ENCODE measurements around the gene COL15A1. TPM values are rescaled to one million over a fixed set of nuclear protein-coding genes. Genes with fewer than 3 reads are reported as not detected.

Gene COL15A1
- total and polyA plus RNA-seq, 2 of the 8 experiments (the other 6 are each of a cell fraction or from before 2014, with no cell fraction given) = 0.12 to 0.15 TPM

GRCh38 chr9:99104459-99105151 lies 160.9 kb downstream of the COL15A1 start, which contains the start of gene TGFBR1 (continued):
- TF ChIP-seq CREB1 (IDR thresholded peaks at IDR 0.05) = no peak
- no peak for TF ChIP-seq CBX8 (IDR thresholded peaks at IDR 0.05; ENCODE audit: borderline replicate concordance, low read depth, low read length)
- no peak for TF ChIP-seq JUN (IDR thresholded peaks at IDR 0.05; ENCODE audit: low read depth, low read length)
- TF ChIP-seq KDM5A (IDR thresholded peaks at IDR 0.05; ENCODE audit: low read length) = no peak
- TF ChIP-seq KDM1A (IDR thresholded peaks at IDR 0.05; ENCODE audit: borderline replicate concordance, low read length) = no peak
- peak; percentile 5 for TF ChIP-seq NANOG (IDR thresholded peaks at IDR 0.05; ENCODE audit: insufficient read depth, low read depth, low read length, poor library complexity, severe bottlenecking)
- no peak for TF ChIP-seq PHF8 (conservative IDR thresholded peaks at IDR 0.05; ENCODE audit: low read depth, low read length)
- TF ChIP-seq, protein P1, sequence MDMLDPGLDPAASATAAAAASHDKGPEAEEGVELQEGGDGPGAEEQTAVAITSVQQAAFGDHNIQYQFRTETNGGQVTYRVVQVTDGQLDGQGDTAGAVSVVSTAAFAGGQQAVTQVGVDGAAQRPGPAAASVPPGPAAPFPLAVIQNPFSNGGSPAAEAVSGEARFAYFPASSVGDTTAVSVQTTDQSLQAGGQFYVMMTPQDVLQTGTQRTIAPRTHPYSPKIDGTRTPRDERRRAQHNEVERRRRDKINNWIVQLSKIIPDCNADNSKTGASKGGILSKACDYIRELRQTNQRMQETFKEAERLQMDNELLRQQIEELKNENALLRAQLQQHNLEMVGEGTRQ (IDR thresholded peaks at IDR 0.05; ENCODE audit: low read length) = no peak
- TF ChIP-seq HDAC2 (IDR thresholded peaks at IDR 0.05; ENCODE audit: borderline replicate concordance in 1 of 2, low read depth in 2 of 2, low read length in 2 of 2) = 0 out of 4 replicates have a peak, but pooled peaks of 1 of the 2 experiments have one; percentile 13
- peak; percentile 88 for TF ChIP-seq TAF1 (IDR thresholded peaks at IDR 0.05; ENCODE audit: low read depth, low read length)
- TF ChIP-seq SAP30 (IDR thresholded peaks at IDR 0.05; ENCODE audit: insufficient read depth, insufficient replicate concordance, low read length) = no peak
- TF ChIP-seq BCL11A (IDR thresholded peaks at IDR 0.05; ENCODE audit: low read depth in 2 of 2, low read length in 2 of 2) = no peak
- peak; percentile 66 for TF ChIP-seq KDM4A (IDR thresholded peaks at IDR 0.05; ENCODE audit: low read depth, low read length, severe bottlenecking)
- TF ChIP-seq CHD1 (IDR thresholded peaks at IDR 0.05; ENCODE audit: low read depth, low read length) = no peak
- no peak for TF ChIP-seq MAFK (IDR thresholded peaks at IDR 0.05; ENCODE audit: low read depth, low read length)
- TF ChIP-seq, protein P2, sequence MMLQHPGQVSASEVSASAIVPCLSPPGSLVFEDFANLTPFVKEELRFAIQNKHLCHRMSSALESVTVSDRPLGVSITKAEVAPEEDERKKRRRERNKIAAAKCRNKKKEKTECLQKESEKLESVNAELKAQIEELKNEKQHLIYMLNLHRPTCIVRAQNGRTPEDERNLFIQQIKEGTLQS (IDR thresholded peaks at IDR 0.05; ENCODE audit: insufficient read depth, low read depth, low read length) = no peak
- 0 out of 2 replicates have a peak, but pooled peaks have one; percentile 39 for TF ChIP-seq GTF2F1 (IDR thresholded peaks at IDR 0.05; ENCODE audit: borderline replicate concordance, low read depth, low read length)
- TF ChIP-seq RBBP5 (IDR thresholded peaks at IDR 0.05; ENCODE audit: borderline replicate concordance, low read depth, low read length) = peak; percentile 93
- TF ChIP-seq SP1 (IDR thresholded peaks at IDR 0.05; ENCODE audit: low read depth, low read length) = no peak
- TF ChIP-seq SIRT6 (IDR thresholded peaks at IDR 0.05; ENCODE audit: low read length) = no peak
- TF ChIP-seq TAF7 (optimal IDR thresholded peaks at IDR 0.05; ENCODE audit: borderline replicate concordance, low read depth, low read length) = no peak
- TF ChIP-seq SRF (IDR thresholded peaks at IDR 0.05; ENCODE audit: low read depth, low read length) = no peak
- no peak for TF ChIP-seq HDAC6 (IDR thresholded peaks at IDR 0.05; ENCODE audit: low read depth, low read length)

Measured in H1 (cell line).